HepG2 (cell line): ENCODE measurements around the gene GP1BA. TPM values are rescaled to one million over a fixed set of nuclear protein-coding genes. Genes with fewer than 3 reads are reported as not detected.
A peak's percentile ranks its signal among the peaks of the same experiment; 100 is the strongest.

Experiments
- ELF3 ChIP-seq: IDR thresholded peaks from 2 replicates; pipeline ENCODE4 v1.6.1; 2016; ENCODE audit warnings: missing genetic modification reagents, missing compliant biosample characterization
- SSRP1 ChIP-seq: IDR thresholded peaks from 2 replicates; pipeline ENCODE4 v1.6.1; 2016; ENCODE audit warnings: control low read depth
- YY1 ChIP-seq: IDR thresholded peaks from 2 replicates; pipeline ENCODE4 v1.6.1; 2011; ENCODE audit warnings: low read length, low read depth, moderate library complexity, mild to moderate bottlenecking; ENCODE audit not compliant: insufficient read depth, insufficient replicate concordance
- ZBTB7A ChIP-seq: sonication (generic); formaldehyde crosslinking; IDR thresholded peaks from 2 replicates; pipeline ENCODE4 v1.8.0; 2022; ENCODE audit warnings: mild to moderate bottlenecking, missing genetic modification reagents
- ZNF317 ChIP-seq: sonication (generic); formaldehyde crosslinking; IDR thresholded peaks from 2 replicates; pipeline ENCODE4 v1.5.0; 2020; ENCODE audit warnings: mild to moderate bottlenecking, missing genetic modification reagents
- ZNF367 ChIP-seq: sonication (generic); formaldehyde crosslinking; IDR thresholded peaks from 2 replicates; pipeline ENCODE4 v1.4.0; 2020; ENCODE audit warnings: missing genetic modification reagents, borderline replicate concordance
- ZNF850 ChIP-seq: sonication (generic); formaldehyde crosslinking; conservative IDR thresholded peaks from 2 replicates; pipeline ENCODE4 v1.9.0; 2021; ENCODE audit warnings: mild to moderate bottlenecking, missing genetic modification reagents
- ZSCAN20 ChIP-seq: sonication (generic); formaldehyde crosslinking; IDR thresholded peaks from 2 replicates; pipeline ENCODE4 v1.4.0; 2020; ENCODE audit warnings: missing genetic modification reagents, mild to moderate bottlenecking, borderline replicate concordance
- polyA plus RNA-seq, 8 experiments: library from polyadenylated mRNA; depleted of rRNA in 3 of 8; stranded (reverse) in 7 of 8; unstranded in 1 of 8; fragments of >200 nt; fragmentation: Illumina TruSeq in 4 of 8; extraction: Trizol in 4 of 8; gene quantifications; 2 replicates each; pipeline versions ENCODE4 v1.2.1 to v1.2.3, GENCODE V29; 2011 to 2016; ENCODE audit warnings: low read depth in 4 of 8, missing spikeins in 1 of 8, mixed read lengths in 1 of 8; ENCODE audit not compliant: insufficient read depth in 1 of 8
- total RNA-seq, 5 experiments: library from RNA; depleted of rRNA; stranded (reverse); fragments of >200 nt; fragmentation: Illumina TruSeq; extraction: Trizol; gene quantifications; 2 replicates each; pipeline ENCODE4 v1.2.3, GENCODE V29; 2016; ENCODE audit warnings: low read depth in 1 of 5
- TF ChIP-seq, protein P1 (sequence below): sonication (generic); formaldehyde crosslinking; IDR thresholded peaks from 2 replicates; pipeline ENCODE4 v1.5.1; 2020; ENCODE audit warnings: mild to moderate bottlenecking, missing genetic modification reagents, moderate library complexity
- TF ChIP-seq, protein P2 (sequence below): sonication (generic); formaldehyde crosslinking; IDR thresholded peaks from 2 replicates; pipeline ENCODE4 v1.8.0; 2022; ENCODE audit warnings: mild to moderate bottlenecking, missing genetic modification reagents; ENCODE audit not compliant: insufficient replicate concordance
- TF ChIP-seq, protein P3 (sequence below): IDR thresholded peaks from 2 replicates; pipeline ENCODE4 v1.6.1; 2016; ENCODE audit warnings: missing compliant biosample characterization, missing genetic modification reagents, borderline replicate concordance
- TF ChIP-seq, protein P4 (sequence below): sonication (generic); formaldehyde crosslinking; IDR thresholded peaks from 2 replicates; pipeline ENCODE4 v1.4.0; 2020; ENCODE audit warnings: missing genetic modification reagents, borderline replicate concordance
- TF ChIP-seq, protein P5 (sequence below): sonication (generic); formaldehyde crosslinking; IDR thresholded peaks from 2 replicates; pipeline ENCODE4 v1.8.0; 2022; ENCODE audit warnings: missing genetic modification reagents, mild to moderate bottlenecking, moderate library complexity, borderline replicate concordance
- TF ChIP-seq, protein P6 (sequence below): sonication (generic); formaldehyde crosslinking; IDR thresholded peaks from 2 replicates; pipeline ENCODE4 v1.4.0; 2020; ENCODE audit warnings: missing genetic modification reagents

Gene GP1BA
- total and polyA plus RNA-seq, 2 of the 13 experiments (the other 11 are each of a cell fraction or from before 2014, with no cell fraction given): not detected

DNA sequence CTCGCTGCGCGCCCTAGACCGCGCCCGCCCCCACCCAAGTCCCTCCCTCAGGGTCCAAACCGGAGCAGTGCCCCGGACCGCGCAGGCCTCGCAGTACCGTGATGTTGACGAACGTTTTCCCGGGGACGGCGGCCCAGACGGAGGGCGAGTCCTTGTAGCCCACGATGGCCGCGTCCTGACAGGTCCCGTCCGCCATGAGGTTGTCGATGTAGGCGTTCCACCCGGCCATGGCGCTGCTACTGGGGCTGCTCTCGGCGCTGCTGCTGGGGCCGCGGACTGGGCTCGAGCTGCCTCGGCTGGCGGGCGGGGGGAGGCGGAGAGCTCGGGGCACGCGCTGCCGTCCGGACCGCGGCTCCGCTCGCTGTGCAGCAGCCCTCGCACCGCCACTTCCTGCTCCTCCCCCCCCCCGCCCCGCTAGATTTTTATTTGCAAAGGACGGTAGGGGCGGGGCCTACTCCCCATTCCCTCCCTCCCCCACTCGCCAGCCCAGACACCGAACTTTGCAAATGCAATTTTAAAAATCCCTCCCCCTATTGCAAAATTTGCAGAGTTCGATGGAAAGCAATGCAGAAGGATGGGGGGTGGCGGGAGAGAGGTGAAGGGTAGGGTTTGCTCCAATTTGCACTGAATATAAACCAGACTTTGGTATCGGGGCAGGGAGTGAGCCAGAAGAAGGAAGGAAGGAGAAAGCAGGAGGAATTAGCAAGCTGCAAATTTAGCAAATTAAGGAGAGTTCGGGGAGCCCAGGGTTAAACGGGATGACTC, 16.3 kb downstream of the GP1BA start, which contains the start of gene PFN1 (continued):
- TF ChIP-seq YY1 (peak; percentile 60), SSRP1 (no peak), ZSCAN20 (0 out of 2 replicates have a peak, but pooled peaks have one; percentile 49), ELF3 (peak; percentile 87), ZNF317 (peak; percentile 43; the same call in 1 of the 2 replicates), ZNF367 (CRISPR knock-in tag) (peak; percentile 74; the same call in 1 of the 2 replicates), ZNF850 (CRISPR knock-in tag) (0 out of 2 replicates have a peak, but pooled peaks have one; percentile 45), ZBTB7A (CRISPR knock-in tag) (0 out of 2 replicates have a peak, but pooled peaks have one; percentile 37)
- TF ChIP-seq, protein P1, sequence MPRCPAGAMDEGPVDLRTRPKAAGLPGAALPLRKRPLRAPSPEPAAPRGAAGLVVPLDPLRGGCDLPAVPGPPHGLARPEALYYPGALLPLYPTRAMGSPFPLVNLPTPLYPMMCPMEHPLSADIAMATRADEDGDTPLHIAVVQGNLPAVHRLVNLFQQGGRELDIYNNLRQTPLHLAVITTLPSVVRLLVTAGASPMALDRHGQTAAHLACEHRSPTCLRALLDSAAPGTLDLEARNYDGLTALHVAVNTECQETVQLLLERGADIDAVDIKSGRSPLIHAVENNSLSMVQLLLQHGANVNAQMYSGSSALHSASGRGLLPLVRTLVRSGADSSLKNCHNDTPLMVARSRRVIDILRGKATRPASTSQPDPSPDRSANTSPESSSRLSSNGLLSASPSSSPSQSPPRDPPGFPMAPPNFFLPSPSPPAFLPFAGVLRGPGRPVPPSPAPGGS (CRISPR knock-in tag): peak; percentile 93
- TF ChIP-seq, protein P2, sequence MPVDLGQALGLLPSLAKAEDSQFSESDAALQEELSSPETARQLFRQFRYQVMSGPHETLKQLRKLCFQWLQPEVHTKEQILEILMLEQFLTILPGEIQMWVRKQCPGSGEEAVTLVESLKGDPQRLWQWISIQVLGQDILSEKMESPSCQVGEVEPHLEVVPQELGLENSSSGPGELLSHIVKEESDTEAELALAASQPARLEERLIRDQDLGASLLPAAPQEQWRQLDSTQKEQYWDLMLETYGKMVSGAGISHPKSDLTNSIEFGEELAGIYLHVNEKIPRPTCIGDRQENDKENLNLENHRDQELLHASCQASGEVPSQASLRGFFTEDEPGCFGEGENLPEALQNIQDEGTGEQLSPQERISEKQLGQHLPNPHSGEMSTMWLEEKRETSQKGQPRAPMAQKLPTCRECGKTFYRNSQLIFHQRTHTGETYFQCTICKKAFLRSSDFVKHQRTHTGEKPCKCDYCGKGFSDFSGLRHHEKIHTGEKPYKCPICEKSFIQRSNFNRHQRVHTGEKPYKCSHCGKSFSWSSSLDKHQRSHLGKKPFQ (CRISPR knock-in tag): no peak
- TF ChIP-seq, protein P3, sequence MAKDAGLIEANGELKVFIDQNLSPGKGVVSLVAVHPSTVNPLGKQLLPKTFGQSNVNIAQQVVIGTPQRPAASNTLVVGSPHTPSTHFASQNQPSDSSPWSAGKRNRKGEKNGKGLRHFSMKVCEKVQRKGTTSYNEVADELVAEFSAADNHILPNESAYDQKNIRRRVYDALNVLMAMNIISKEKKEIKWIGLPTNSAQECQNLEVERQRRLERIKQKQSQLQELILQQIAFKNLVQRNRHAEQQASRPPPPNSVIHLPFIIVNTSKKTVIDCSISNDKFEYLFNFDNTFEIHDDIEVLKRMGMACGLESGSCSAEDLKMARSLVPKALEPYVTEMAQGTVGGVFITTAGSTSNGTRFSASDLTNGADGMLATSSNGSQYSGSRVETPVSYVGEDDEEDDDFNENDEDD (CRISPR knock-in tag): 0 out of 2 replicates have a peak, but pooled peaks have one; percentile 9
- TF ChIP-seq, protein P4, sequence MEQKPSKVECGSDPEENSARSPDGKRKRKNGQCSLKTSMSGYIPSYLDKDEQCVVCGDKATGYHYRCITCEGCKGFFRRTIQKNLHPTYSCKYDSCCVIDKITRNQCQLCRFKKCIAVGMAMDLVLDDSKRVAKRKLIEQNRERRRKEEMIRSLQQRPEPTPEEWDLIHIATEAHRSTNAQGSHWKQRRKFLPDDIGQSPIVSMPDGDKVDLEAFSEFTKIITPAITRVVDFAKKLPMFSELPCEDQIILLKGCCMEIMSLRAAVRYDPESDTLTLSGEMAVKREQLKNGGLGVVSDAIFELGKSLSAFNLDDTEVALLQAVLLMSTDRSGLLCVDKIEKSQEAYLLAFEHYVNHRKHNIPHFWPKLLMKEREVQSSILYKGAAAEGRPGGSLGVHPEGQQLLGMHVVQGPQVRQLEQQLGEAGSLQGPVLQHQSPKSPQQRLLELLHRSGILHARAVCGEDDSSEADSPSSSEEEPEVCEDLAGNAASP (CRISPR knock-in tag): no peak
- TF ChIP-seq, protein P5, sequence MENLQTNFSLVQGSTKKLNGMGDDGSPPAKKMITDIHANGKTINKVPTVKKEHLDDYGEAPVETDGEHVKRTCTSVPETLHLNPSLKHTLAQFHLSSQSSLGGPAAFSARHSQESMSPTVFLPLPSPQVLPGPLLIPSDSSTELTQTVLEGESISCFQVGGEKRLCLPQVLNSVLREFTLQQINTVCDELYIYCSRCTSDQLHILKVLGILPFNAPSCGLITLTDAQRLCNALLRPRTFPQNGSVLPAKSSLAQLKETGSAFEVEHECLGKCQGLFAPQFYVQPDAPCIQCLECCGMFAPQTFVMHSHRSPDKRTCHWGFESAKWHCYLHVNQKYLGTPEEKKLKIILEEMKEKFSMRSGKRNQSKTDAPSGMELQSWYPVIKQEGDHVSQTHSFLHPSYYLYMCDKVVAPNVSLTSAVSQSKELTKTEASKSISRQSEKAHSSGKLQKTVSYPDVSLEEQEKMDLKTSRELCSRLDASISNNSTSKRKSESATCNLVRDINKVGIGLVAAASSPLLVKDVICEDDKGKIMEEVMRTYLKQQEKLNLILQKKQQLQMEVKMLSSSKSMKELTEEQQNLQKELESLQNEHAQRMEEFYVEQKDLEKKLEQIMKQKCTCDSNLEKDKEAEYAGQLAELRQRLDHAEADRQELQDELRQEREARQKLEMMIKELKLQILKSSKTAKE (CRISPR knock-in tag): peak; percentile 40; the same call in 1 of the 2 replicates
- TF ChIP-seq, protein P6, sequence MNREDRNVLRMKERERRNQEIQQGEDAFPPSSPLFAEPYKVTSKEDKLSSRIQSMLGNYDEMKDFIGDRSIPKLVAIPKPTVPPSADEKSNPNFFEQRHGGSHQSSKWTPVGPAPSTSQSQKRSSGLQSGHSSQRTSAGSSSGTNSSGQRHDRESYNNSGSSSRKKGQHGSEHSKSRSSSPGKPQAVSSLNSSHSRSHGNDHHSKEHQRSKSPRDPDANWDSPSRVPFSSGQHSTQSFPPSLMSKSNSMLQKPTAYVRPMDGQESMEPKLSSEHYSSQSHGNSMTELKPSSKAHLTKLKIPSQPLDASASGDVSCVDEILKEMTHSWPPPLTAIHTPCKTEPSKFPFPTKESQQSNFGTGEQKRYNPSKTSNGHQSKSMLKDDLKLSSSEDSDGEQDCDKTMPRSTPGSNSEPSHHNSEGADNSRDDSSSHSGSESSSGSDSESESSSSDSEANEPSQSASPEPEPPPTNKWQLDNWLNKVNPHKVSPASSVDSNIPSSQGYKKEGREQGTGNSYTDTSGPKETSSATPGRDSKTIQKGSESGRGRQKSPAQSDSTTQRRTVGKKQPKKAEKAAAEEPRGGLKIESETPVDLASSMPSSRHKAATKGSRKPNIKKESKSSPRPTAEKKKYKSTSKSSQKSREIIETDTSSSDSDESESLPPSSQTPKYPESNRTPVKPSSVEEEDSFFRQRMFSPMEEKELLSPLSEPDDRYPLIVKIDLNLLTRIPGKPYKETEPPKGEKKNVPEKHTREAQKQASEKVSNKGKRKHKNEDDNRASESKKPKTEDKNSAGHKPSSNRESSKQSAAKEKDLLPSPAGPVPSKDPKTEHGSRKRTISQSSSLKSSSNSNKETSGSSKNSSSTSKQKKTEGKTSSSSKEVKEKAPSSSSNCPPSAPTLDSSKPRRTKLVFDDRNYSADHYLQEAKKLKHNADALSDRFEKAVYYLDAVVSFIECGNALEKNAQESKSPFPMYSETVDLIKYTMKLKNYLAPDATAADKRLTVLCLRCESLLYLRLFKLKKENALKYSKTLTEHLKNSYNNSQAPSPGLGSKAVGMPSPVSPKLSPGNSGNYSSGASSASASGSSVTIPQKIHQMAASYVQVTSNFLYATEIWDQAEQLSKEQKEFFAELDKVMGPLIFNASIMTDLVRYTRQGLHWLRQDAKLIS (CRISPR knock-in tag): peak; percentile 88
